ENCODE measurements around the gene OR6C70. TPM values are rescaled to one million over a fixed set of nuclear protein-coding genes. Genes with fewer than 3 reads are reported as not detected.
"Not testable (repeated sequence)": the region's sequence is repeated elsewhere in the genome, so short reads cannot be mapped to it uniquely, and the experiment has no call there.

OR6C70 gene
- total RNA-seq, 1 donor: not detected

DNA sequence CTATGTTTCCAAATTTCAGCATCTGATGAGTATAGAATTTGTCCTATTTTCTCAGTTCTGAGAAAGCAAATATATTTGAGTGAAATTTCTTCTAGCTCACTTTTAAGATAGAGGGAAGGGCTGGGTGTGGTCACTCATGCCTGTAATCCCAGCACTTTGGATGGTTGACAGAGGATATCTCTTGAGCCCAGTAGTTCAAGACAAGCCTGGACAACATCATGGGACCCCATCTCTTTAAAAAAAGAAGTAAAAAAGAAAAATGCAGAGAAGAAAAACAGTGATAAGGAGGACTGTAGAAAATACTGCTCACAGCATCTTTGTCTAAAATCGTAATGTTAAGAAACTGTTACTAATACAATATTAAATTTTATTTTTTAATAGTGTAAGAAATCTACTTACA, 2.3 kb upstream of the OR6C70 start:
- Histone ChIP-seq H2AFZ (ENCODE audit: low read length) (no peak overlapping the region), H3K27me3 (ENCODE audit: insufficient read depth, low read length) (no peaks in the 10 kb centered on the region), H3K4me1 (ENCODE audit: insufficient read depth, low read length) (no peaks in the 10 kb centered on the region), H4K20me1 (ENCODE audit: insufficient read depth, low read length) (no peaks in the 10 kb centered on the region), H3K4me3 (ENCODE audit: insufficient read depth, low read length) (no peak overlapping the region), H3K79me2 (ENCODE audit: insufficient read depth, low read length) (no peaks in the 10 kb centered on the region), H3K27ac (ENCODE audit: low read depth, low read length) (no peak overlapping the region), H3K4me2 (ENCODE audit: insufficient read depth, low read length) (no peak overlapping the region), H3K36me3 (ENCODE audit: insufficient read depth, low read length) (no peaks in the 10 kb centered on the region), H3K9me3 (ENCODE audit: low read depth, low read length) (no peaks in the 10 kb centered on the region)
- DNase-seq (ENCODE audit: insufficient read length, low spot score, missing footprints): no peak
- TF ChIP-seq, protein P1, sequence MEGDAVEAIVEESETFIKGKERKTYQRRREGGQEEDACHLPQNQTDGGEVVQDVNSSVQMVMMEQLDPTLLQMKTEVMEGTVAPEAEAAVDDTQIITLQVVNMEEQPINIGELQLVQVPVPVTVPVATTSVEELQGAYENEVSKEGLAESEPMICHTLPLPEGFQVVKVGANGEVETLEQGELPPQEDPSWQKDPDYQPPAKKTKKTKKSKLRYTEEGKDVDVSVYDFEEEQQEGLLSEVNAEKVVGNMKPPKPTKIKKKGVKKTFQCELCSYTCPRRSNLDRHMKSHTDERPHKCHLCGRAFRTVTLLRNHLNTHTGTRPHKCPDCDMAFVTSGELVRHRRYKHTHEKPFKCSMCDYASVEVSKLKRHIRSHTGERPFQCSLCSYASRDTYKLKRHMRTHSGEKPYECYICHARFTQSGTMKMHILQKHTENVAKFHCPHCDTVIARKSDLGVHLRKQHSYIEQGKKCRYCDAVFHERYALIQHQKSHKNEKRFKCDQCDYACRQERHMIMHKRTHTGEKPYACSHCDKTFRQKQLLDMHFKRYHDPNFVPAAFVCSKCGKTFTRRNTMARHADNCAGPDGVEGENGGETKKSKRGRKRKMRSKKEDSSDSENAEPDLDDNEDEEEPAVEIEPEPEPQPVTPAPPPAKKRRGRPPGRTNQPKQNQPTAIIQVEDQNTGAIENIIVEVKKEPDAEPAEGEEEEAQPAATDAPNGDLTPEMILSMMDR (IDR thresholded peaks at IDR 0.05; ENCODE audit: extremely low read depth, low read depth, low read length): no peak

DNA sequence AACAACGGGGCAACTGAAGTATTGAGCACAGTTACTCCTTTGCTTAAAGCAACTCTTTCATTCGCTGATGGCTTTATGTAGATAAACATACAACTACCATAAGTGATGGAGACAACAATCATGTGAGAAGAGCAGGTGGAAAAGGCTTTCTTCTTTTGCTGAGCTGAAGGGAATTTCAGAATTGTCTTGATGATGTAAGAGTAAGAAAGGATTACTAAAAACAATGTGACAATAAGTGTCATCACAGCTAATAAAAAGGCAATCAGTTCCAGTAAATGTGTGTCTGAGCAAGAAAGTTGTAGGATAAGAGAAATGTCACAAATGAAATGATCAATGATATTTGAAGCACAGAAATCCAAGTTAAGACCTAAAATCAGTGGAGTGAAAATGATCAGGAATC, 647 bp downstream of the OR6C70 start:
- TF ChIP-seq, protein P1 (IDR thresholded peaks at IDR 0.05; ENCODE audit: extremely low read depth, low read depth, low read length): no peak
- H2AFZ ChIP-seq (ENCODE audit: low read length): no peak overlapping the region
- no peaks in the 10 kb centered on the region for H3K9me3 ChIP-seq (ENCODE audit: low read depth, low read length)
- H3K4me3 ChIP-seq (ENCODE audit: insufficient read depth, low read length): no peak overlapping the region
- H3K27ac ChIP-seq (ENCODE audit: low read depth, low read length): no peak overlapping the region
- H3K4me1 ChIP-seq (ENCODE audit: insufficient read depth, low read length): no peaks in the 10 kb centered on the region
- no peak for DNase-seq (ENCODE audit: insufficient read length, low spot score, missing footprints)
- H3K27me3 ChIP-seq (ENCODE audit: insufficient read depth, low read length): no peaks in the 10 kb centered on the region
- no peaks in the 10 kb centered on the region for H3K79me2 ChIP-seq (ENCODE audit: insufficient read depth, low read length)
- H3K36me3 ChIP-seq (ENCODE audit: insufficient read depth, low read length): no peaks in the 10 kb centered on the region
- H4K20me1 ChIP-seq (ENCODE audit: insufficient read depth, low read length): no peaks in the 10 kb centered on the region
- H3K4me2 ChIP-seq (ENCODE audit: insufficient read depth, low read length): no peak overlapping the region

DNA sequence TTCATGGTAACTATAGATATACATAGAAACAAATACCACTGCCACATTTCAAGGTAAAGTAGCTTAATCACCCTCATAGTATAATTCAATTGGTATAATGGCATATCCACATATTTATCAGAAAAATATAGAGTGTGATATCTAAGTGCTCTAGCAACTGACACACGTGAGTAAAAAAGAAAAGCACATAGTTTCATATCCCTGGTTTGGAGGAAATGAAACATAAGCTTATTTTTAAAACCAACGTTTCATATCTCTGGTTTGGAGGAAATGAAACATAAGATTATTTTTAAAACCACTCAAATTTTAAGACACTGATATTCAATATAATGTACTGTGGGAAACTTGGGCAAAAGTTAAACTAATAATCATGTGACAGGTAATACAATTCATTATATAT, 2.1 kb downstream of the OR6C70 start:
- H3K79me2 ChIP-seq (ENCODE audit: insufficient read depth, low read length): no peaks in the 10 kb centered on the region
- H3K4me2 ChIP-seq (ENCODE audit: insufficient read depth, low read length): no peak overlapping the region
- TF ChIP-seq, protein P1 (IDR thresholded peaks at IDR 0.05; ENCODE audit: extremely low read depth, low read depth, low read length): no peak
- H3K4me1 ChIP-seq (ENCODE audit: insufficient read depth, low read length): no peaks in the 10 kb centered on the region
- H2AFZ ChIP-seq (ENCODE audit: low read length): no peak overlapping the region
- H3K36me3 ChIP-seq (ENCODE audit: insufficient read depth, low read length): no peaks in the 10 kb centered on the region
- DNase-seq (ENCODE audit: insufficient read length, low spot score, missing footprints): no peak
- H3K27me3 ChIP-seq (ENCODE audit: insufficient read depth, low read length): no peaks in the 10 kb centered on the region
- no peak overlapping the region for H3K27ac ChIP-seq (ENCODE audit: low read depth, low read length)
- H3K9me3 ChIP-seq (ENCODE audit: low read depth, low read length): no peaks in the 10 kb centered on the region
- H3K4me3 ChIP-seq (ENCODE audit: insufficient read depth, low read length): no peak overlapping the region
- no peaks in the 10 kb centered on the region for H4K20me1 ChIP-seq (ENCODE audit: insufficient read depth, low read length)

DNA sequence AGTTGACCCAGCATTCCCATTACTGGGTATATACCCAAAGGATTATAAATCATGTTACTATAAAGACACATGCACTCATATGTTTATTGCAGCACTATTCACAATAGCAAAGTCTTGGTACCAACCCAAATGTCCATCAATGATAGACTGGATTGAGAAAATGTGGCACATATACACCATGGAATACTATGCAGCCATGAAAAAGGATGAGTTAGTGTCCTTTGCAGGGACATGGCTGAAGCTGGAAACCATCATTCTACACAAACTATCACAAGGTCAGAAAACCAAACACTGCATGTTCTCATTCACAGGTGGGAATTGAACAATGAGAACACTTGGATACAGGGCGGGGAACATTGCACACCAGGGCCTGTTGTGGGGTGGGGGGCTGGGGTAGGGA, 5.0 kb downstream of the OR6C70 start:
- H3K27me3 ChIP-seq (ENCODE audit: insufficient read depth, low read length); H3K36me3 ChIP-seq (ENCODE audit: insufficient read depth, low read length); H3K79me2 ChIP-seq (ENCODE audit: insufficient read depth, low read length); H3K4me1 ChIP-seq (ENCODE audit: insufficient read depth, low read length); DNase-seq (ENCODE audit: insufficient read length, low spot score, missing footprints); H3K27ac ChIP-seq (ENCODE audit: low read depth, low read length); H4K20me1 ChIP-seq (ENCODE audit: insufficient read depth, low read length); H3K4me2 ChIP-seq (ENCODE audit: insufficient read depth, low read length); H3K4me3 ChIP-seq (ENCODE audit: insufficient read depth, low read length); H3K9me3 ChIP-seq (ENCODE audit: low read depth, low read length); H2AFZ ChIP-seq (ENCODE audit: low read length): not testable (repeated sequence)
